HG03097 (cell line): ENCODE measurements around the gene LCP1.

Source experiments
- ATAC-seq: cut with Tn5 transposase; IDR thresholded peaks from one replicate; pipeline ENCODE4 v1.9.1; 2021; ENCODE audit not compliant: unreplicated experiment, low FRiP score

LCP1 gene

GRCh38 chr13:46132109-46132508 lies 49.9 kb downstream of the LCP1 start:
- ATAC-seq: no peak

DNA sequence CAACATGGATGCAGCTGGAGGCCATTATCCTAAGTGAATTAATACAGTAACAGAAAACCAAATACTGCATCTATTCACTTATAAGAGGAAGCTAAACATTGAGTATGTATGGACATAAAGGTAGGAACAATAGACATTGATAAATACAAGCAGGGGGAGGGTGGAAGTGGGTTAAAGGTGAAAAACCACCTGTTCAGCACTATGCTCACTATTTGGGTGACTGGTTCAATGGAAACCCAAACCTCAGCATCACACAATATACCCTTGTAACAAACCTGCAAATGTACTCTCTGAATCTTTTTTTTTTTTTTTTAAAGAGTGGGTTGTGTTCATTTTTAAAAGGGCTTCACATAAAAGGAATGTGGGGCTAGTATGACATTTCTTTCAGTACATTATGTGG lies 50.3 kb downstream of the LCP1 start:
- no peak for ATAC-seq

GRCh38 chr13:46129955-46130618 lies 51.9 kb downstream of the LCP1 start:
- ATAC-seq: no peak

GRCh38 chr13:46129124-46129523 lies 52.9 kb downstream of the LCP1 start:
- no peak for ATAC-seq

GRCh38 chr13:46127358-46128023 lies 54.5 kb downstream of the LCP1 start:
- no peak for ATAC-seq

GRCh38 chr13:46126552-46127357 lies 55.2 kb downstream of the LCP1 start:
- peak; percentile 60 for ATAC-seq

GRCh38 chr13:46126056-46126455 lies 55.9 kb downstream of the LCP1 start:
- no peak for ATAC-seq

- ATAC-seq: no peak
Measured at GRCh38 chr13:46124967-46125933, 56.7 kb downstream of the LCP1 start.

GRCh38 chr13:46124531-46124966 lies 57.4 kb downstream of the LCP1 start:
- ATAC-seq: no peak

DNA sequence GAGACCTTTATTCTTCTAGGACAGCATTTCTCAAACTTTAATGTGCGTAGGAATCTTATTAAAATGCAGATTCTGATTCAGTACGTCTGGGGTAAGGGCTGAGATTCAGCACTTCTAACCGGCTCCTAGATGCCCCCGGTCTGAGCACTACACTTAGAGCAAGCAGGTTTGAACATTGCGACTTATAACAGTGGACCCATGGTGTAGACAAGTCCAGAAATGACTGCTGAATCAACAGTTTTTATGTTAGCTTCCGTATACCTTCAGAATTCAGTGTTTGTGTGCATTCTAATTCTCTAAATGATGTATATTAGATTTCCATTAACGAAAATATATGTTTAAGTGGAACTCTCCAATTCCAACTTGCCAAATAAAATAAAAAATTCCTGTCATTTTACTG lies 59.7 kb downstream of the LCP1 start:
- ATAC-seq: no peak

DNA sequence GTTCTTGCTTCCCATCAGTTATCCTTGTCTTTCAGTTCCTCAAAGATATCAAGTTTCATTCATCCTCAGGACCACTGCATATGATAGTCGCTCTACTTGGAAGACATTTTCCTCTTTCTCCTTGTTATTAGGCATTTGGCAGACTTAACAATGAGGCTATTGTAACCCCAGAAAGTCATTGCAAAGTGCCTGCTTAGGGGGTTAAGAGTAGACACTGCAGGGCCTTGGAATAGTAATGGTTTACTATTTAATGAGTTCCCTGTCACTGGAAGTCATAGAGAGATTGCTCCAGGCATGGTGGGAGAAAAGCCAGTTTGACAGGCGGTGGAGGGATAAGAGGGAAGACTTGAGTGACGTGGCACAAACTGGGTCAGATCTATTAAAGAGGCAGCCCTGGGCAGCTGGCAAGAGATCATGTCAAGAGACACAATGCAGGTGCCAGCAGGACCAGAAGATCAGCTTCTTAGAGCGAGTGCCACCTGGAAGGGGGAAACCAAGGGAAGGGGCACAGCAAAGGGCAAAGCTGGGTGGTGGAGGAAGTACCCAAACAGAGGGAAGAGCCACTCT lies 60.3 kb downstream of the LCP1 start:
- ATAC-seq: no peak

DNA sequence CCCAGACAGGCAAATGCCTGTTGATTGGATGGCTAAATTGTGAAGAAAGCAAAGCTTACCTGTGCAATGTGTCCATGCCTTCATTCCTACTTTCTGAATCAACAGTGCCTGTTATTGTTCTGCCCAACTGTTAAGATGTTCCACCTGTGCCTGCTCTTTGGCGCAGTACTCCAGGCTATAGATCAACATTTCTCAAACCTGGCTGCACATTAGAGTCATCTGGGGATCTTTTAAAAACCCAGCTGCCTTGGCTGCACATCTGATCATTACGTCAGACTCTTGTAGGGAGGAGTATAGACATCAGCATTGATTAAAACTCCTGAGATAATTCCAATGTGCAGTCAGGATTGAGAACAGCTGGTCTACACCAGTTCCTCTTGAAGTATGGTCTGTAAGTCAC lies 60.9 kb downstream of the LCP1 start:
- ATAC-seq: no peak

DNA sequence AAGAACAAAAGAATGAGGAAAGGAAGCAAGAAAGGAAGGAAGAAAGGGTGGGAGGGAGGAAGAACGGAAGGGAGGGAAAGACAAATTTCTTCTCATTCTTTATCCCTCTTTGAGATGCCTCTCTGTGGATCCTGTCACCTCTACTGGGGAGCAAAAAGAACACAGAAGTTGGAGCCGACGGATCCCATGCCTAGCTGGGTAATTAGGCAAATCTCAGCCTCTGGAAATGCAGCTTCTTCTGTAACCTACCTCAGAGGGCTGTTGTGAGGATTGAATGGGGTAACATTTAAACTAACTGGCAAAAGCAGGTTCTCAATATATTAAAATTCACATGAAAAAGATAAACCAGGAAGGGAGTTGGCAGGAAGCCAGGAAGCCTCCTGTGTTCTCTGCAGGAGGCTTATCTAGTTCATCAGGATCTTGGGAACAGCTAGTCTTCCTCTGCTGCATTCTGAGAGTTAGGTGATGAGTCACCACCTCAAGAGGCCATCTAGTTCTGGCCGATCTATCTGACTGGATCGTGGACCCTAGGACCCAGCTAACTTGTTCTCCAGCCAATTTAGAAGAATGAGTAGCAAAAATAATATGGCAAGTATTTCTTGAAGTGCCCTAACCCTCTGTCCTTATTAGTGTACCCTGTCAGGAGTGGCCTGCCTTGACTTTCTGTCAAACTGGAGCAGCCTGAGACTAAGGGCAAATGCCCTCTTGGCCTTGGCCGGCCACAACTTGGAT lies 61.9 kb downstream of the LCP1 start:
- ATAC-seq: no peak

- ATAC-seq: no peak
Measured at GRCh38 chr13:46116653-46117502, 65.1 kb downstream of the LCP1 start.

DNA sequence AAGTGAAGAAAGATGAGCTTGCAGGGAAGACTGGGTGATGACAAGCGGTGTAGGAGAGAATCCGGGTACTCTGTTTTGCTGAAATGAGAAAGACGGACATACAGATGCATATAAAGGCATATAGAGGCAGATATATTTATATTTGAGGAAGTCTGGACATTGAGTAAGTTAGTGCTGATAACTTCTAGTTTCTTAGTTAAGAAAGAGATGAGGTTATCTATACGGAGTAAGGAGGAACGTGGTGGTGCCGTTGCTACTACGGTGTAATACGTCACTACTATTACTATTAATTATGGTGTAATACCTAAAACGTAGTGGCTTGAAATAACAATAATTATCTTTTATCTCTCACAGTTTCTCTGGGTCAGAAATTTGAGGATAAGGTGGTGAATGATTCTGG lies 67.4 kb downstream of the LCP1 start:
- no peak for ATAC-seq

- no peak for ATAC-seq
Measured at GRCh38 chr13:46113596-46113995, 68.4 kb downstream of the LCP1 start.

DNA sequence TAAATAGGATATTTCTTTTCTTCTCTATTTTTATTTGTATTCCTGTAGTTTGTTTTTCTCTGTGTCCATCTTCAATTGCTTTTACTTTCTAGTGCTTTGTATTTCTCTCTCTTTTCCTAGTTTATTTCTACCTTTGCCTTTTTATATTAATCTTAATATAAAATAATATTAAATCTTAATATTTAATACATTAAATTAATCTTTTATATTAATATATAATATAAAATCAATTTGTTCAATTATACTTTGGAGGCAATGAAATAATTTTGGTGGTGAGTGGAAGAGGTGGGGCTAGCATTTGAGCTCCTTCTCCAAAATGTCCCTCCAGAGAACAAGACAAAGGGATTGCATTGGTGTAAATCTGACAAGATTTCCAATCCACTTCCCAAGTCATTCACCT lies 70.8 kb downstream of the LCP1 start:
- no peak for ATAC-seq

DNA sequence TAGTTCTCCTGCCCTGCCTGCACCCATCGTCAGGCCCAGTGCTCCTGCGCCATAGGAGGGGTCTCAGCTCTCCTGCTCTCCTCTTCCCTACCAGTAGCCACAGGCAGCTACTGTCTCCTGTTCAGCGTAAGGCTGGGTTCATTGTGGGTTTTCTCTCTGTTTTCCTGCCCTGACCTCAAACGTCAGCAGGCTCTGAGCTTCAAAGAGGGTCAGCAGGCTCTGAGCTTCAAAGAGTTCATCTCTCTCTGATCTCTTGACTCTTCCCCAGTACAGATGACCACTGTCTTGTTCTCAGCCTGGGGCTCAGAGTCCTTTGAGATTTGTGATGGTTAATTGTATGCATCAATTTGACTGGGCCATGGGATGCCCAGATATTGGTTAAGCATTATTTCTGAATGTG lies 72.5 kb downstream of the LCP1 start:
- ATAC-seq: no peak
